ENCODE results near the gene CACNA2D2. TPM values are rescaled to one million over a fixed set of nuclear protein-coding genes. Genes with fewer than 3 reads are reported as not detected.

Gene CACNA2D2
- polyA plus RNA-seq, 4 donors = 14.9 to 18.1 (median 15.2) TPM

GRCh38 chr3:50435371-50436113 lies 67.9 kb downstream of the CACNA2D2 start:
- no peak for DNase-seq (ENCODE audit: low read depth in 4 of 4, low spot score in 3 of 4)

- no peak for DNase-seq (ENCODE audit: low read depth in 4 of 4, low spot score in 3 of 4)
Measured at GRCh38 chr3:50433954-50434353, 69.5 kb downstream of the CACNA2D2 start.

DNA sequence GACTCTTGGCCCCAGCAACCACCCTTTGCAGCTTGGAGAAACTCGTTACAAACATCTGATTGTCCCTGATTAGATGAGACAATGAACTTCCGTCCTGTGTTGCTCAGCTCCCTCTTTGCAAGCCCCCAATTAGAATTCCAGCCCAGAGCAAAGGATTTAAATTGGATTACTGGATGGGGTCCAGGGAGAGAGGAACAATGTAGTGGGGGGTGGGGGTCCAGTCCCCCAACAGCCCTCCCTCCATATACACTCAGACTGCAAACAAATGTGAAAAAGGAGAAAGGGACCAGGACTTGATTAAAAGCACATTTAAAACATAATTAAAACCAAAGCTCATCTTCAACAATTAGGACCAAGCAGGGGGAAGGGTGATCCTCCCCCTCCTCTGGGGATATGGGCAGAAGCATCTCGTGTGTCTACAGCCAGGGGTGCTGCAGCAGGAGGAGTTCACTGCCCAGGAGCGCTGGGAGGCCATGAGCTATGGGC lies 72.4 kb downstream of the CACNA2D2 start:
- no peak for DNase-seq (ENCODE audit: low read depth in 4 of 4, low spot score in 3 of 4)

- no peak for DNase-seq (ENCODE audit: low read depth in 4 of 4, low spot score in 3 of 4)
Measured at GRCh38 chr3:50430191-50430590, 73.2 kb downstream of the CACNA2D2 start.

GRCh38 chr3:50428007-50428633 lies 75.3 kb downstream of the CACNA2D2 start:
- no peak for DNase-seq (ENCODE audit: low read depth in 4 of 4, low spot score in 3 of 4)

DNA sequence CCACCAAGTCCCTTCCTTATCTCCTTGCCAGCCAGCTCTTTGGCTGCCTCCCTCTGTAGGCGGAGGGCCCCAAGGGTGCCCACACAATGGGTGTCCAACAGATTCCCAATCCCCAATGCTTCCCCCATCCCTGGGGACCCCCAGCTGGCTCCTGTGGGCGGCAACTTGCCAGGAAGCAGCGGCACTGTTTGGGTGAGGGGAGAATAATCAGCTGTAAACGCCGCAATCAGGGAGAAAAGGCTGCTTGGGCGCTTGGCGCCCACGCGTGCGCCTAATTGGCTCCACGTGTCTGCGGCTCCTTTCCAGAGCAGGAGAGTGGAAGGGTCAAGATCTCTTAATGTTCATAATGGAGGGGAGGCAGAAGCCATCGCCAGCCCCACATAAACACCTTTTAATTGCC lies 76.2 kb downstream of the CACNA2D2 start:
- DNase-seq (ENCODE audit: low read depth in 4 of 4, low spot score in 3 of 4) = no peak

- no peak for DNase-seq (ENCODE audit: low read depth in 4 of 4, low spot score in 3 of 4)
Measured at GRCh38 chr3:50425911-50426310, 77.5 kb downstream of the CACNA2D2 start.

DNA sequence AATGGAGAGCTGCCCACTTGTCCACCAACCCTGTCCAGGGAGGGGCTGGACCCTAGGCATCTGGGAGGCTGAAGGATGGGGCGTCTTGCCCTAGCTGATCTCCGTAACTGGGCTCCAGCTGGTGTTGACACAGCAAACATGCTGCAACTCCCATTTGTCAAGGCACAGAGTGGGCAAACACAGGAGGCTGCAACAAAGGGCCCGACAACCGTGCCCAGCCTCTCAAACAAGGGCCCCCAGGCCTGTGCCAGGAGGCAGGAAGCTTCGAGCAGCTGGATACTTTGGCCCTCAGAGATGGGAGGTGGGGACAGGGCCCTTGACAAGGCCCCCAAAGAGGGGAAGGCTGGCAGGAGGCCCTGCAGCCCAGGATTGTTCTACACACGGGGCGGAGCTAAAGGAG lies 79.9 kb downstream of the CACNA2D2 start:
- no peak for DNase-seq (ENCODE audit: low read depth in 4 of 4, low spot score in 3 of 4)

GRCh38 chr3:50422153-50422552 lies 81.3 kb downstream of the CACNA2D2 start:
- DNase-seq (ENCODE audit: low read depth in 4 of 4, low spot score in 3 of 4) = no peak

DNA sequence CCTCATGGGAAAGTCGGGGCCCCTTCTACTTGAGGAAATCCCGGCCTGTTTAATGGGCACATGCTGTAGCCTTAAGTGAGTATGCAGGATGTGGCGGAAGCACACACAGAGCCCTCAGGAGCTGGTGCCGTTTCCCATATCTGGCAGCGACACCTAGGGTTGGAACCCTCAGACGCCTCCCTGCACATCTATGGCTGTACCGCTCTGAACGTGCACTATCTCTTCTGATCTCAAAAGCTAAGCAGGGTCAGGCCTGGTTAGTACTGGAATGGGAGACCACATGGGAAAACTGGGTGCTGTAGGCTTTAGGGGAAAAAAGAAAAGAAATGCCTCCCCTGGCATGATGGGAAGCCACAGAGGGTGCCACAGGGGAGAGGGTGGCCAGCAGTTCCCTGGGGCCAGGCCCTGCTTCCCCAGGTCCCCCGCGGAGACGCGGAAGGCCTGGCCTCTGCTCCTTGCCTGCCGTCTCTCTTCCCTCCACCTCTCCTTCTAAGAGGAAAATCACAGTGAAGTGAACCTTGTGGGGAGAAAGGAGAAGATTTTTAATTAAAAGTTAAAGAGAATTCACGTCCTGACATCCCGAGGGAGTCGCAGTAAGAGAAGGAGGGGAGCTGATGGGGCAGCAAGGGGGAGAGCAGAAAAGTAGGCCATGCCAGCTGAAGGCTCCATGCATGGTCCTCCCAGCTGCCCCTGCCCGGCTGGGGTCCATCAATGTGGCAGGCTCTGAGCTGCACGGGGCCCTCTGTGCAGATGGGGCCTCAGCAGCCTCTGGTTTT lies 83.7 kb downstream of the CACNA2D2 start:
- no peak for DNase-seq (ENCODE audit: low read depth in 4 of 4, low spot score in 3 of 4)

GRCh38 chr3:50418850-50419249 lies 84.6 kb downstream of the CACNA2D2 start:
- DNase-seq (ENCODE audit: low read depth in 4 of 4, low spot score in 3 of 4) = no peak

GRCh38 chr3:50417637-50418033 lies 85.8 kb downstream of the CACNA2D2 start:
- DNase-seq (ENCODE audit: low read depth in 4 of 4, low spot score in 3 of 4) = no peak

GRCh38 chr3:50416736-50417636 lies 86.4 kb downstream of the CACNA2D2 start:
- DNase-seq (ENCODE audit: low read depth in 4 of 4, low spot score in 3 of 4) = no peak

DNA sequence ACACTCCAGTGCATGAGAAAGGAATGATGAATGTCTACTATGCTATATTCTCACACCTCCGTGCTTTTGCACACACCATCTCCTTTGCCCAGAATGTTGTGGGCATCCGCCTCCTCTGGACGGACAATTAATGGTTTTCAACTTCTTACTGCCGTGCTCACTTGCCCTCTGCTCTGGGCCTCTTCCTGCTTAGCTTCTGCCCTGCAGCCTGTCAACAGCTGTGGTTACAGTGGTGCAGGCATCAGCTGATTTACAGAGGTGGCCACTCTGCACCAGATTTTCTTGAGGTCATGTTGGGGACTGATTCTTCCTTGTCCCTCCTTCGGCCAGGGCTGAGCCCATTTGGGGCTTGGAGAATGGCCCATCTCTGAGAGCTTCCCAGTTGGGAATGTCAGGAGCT lies 87.6 kb downstream of the CACNA2D2 start:
- no peak for DNase-seq (ENCODE audit: low read depth in 4 of 4, low spot score in 3 of 4)

DNA sequence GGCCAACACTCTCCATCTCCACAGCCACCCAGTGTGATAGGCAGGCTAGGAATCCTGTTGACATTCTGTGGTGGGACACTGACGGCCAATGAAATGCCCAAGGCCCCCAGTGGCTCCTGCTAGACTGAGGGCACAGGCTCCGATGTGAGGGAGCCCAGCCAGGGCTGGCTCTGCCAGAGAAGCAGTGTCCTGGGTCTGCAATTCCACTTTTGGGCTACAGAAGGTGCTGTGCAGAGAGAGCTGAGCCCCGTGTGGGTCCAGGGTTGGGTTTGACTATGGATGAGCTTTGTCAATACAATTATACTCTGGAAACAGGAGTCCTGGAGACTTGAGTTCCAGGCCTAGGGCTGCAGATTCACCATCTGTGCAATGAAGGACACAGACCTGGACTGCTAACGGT lies 88.4 kb downstream of the CACNA2D2 start:
- DNase-seq (ENCODE audit: low read depth in 4 of 4, low spot score in 3 of 4) = no peak

GRCh38 chr3:50414616-50415015 lies 88.8 kb downstream of the CACNA2D2 start:
- DNase-seq (ENCODE audit: low read depth in 4 of 4, low spot score in 3 of 4) = no peak

GRCh38 chr3:50412231-50412754 lies 91.1 kb downstream of the CACNA2D2 start:
- no peak for DNase-seq (ENCODE audit: low read depth in 4 of 4, low spot score in 3 of 4)

DNA sequence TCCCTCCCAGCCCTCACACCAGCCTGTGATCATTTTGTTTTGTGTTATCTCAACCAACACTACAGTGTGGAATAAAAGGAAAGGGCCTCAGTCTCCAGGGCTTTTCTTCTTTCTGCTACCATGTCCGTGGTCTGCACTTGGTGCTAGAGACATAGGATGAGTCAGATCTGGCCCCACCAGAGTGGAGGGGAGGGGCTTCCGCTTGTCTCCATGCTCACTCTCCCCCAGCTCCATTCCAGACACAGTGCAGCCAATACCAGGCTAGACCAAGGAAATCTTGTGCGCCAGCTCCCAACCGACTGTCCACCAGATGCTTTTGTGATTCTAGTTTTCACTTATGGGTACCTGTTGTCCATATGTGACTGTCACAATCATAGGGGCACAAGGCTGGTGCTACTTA lies 92.2 kb downstream of the CACNA2D2 start:
- DNase-seq (ENCODE audit: low read depth in 4 of 4, low spot score in 3 of 4) = no peak

GRCh38 chr3:50410608-50411139 lies 92.8 kb downstream of the CACNA2D2 start:
- DNase-seq (ENCODE audit: low read depth in 4 of 4, low spot score in 3 of 4) = no peak

DNA sequence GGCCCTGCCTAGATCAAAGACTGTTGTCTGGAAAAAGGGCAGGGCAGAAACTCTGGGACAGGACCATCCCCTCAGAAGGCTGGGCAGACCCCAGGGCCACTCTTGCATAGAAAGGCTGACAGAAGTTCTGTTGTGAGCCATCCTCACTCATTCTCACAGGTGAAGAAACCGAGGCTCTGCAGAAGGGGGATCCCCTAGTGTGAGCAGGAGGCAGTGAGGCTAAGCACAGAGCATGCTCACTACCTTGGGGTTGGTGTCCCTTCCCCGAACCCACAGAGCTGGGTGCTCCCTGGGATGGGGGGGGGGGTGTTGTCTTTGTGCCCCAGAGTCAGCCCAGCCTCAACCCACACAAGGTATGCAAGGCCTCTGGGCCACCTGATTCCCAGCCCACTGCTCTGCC lies 93.2 kb downstream of the CACNA2D2 start:
- DNase-seq (ENCODE audit: low read depth in 4 of 4, low spot score in 3 of 4) = no peak

Measured in right renal pelvis (tissue), 4 donors.